Measurements from ENCODE around the gene TYK2.

Gene TYK2

DNA sequence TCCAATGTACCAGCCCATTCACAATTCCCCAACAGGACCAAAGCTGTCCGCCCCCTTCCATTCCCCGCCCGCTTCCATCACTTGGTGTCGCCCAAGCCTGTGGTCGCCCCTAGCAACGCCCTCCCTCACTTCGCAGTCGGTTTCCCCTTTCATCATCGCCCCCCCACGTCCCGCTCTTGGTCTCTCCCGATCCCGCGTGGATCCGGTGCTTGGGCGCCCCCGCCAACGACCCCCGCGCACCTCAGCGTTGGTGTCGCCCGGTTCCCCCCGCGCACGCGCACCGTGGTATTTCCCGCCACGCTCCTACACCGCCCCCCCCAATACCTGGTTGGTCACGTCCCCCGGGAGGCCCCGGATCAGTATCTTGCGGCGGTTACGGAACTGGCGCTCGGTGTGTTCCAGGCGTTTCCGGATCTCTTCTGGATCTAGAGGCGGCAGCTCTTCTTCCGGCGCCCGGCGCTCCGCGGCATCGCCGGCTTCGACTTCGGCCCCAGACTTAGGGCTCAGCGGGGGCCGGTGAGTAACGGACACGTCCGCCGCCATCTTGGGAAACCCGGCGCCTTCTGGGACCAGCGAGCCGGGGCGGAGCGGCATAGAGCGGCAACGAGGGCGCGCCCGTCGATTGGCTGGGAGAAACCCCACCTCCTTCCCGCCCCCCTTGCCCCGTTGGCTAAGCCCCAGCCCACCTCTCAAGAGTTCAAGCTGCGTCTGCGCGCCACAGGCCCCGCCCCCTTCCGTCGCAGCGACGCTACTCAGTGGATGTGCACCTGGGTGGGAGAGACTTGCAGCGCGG, 47.2 kb downstream of the TYK2 start, which contains the start of gene RAVER1:
RAVER1 (minus strand) TSS at position 565 of the 793 bp plus-strand sequence; CDS start at position 543, 22 bp downstream.
- DNase-seq = peak; percentile 98

DNA sequence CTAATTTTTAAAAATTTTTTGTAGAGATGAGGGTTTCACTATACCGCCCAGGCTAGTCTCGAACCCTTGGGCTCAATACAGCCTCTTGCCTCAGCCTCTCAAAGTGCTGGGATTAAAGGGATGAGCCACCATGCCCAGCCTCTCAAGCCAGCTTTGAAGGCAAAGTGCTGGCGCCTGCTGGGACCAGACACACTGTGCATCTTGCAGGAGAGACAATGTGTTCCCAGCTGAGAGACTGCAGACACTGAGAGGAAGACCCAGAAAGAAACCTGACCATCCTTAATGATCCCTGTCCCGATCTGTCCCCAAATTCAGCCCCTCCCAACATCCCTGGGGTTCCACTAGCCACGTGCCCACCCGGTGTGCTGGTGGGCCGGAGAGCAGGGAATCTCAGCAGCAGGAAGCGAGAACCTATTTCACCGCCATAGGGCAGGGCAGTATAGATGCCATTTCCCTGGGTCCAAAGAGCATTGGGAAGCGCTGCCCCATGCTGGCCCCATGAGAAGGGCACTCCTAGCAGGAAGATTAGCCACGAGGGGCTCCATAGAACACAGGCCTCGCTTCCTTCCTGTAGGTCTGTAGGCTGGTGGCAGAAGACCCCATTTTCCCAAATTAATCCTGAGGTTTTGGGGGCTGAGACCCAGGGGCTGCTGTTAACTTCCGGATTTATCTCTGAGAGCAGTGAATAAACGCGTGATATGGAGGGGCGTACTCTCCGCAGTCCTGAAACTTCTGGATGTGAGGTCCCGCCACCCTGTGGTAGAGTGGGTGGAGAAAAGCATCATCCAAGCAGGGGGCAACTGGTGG, 48.0 kb downstream of the TYK2 start:
- DNase-seq = no peak

DNA sequence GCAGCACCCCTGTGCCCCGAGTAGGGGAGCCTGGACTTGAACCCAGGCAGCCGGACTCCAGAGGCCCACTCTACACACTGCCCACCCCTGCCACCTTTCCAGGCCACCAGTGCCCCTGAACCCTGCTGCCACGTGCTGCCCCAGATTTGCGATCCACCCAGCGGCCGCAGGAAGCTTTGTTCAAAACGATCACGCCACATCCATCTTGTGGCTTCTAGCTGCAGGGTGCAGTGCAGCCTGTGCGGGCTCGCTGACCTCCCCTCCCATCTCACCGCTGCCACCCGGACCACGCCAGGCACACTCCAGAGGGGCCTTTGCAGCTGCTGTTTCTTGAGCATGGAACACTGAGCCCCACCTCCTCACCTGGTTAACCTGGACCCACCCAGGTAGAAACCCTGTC, 50.8 kb downstream of the TYK2 start:
- no peak for DNase-seq

- DNase-seq = no peak
These were observed 51.6 kb downstream of the TYK2 start for GRCh38 chr19:10328558-10329429.

DNA sequence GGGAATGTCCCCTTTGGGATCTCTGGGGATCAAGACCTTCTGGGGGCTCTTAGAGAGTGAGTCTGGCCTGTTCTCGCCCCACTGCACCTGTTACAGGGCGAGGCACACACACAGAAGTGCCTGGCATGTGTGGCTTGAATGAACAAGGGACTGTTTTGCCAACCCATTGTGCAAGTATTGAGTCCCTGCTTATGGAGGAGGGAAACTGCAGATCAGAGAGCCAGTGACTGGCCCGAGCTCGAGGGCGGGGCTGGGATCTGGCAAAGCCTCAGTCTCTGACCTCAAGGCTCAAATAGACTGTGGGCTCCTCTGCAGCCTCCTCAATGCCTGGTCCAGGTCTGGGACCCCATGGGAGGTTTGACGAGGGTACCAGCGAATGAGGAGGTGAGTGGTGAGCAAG, 52.6 kb downstream of the TYK2 start:
- DNase-seq = no peak

DNA sequence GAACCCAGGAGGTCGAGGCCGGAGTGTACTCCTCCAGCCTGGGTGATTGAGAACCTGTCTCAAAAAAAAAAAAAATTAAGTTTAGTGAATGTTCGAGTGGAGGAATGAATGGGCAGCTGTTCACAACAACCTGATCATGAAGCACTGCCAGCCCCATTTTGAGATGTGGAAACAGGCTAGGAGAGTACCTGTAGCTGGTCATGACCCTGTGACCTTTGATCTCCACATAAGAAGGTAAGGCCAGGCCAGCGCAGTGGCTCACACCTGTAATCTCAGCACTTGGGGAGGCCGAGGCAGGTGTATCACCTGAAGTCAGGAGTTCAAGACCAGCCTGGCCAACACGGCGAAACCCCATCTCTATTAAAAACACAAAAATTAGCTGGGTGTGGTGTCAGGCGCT, 54.6 kb downstream of the TYK2 start:
- DNase-seq = no peak

DNA sequence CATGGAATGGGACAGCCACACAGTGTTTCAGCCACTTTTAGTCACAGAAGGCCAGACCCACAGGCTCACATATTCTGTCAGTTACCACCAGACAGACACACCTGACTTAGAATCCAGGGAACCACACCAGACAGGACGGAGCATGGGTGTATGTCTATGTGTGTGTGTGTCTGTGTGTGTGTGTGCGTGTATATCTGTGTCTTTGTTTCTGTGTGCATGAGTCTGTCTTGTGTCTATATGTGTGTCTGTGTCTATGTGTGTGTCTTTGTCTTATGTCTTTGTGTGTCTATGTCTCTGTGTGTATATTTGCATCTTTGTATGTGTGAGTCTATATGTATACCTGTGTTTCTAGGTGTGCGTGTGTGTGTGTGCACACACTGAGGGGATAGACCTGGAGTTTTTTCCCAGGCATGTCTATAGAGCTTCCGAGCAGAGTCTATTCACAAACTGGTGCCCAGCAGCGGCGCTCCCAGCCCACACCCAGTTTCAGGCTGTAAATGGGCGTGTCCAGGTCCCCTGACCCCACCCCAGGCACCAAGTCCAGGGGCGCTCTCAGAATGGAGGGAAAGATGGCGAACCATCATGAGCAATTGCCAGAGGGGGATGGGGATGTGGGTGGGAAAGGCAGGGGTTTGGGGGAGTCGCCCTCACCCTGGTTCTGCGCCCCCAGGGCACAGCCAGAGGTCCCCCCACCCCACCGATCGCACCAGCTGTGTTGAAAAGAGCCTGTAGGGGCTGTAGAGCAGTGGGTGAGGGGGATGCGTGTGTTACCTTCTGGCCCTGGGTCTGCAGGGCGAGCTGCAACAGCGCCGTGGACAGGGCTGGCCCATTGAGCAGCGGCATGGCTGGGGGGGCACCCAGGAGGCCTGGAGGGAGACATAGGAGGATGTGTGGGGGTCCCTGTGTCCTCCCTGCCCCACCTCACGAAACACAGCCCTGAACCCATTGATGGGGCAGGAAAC, 58.2 kb downstream of the TYK2 start:
- no peak for DNase-seq

DNA sequence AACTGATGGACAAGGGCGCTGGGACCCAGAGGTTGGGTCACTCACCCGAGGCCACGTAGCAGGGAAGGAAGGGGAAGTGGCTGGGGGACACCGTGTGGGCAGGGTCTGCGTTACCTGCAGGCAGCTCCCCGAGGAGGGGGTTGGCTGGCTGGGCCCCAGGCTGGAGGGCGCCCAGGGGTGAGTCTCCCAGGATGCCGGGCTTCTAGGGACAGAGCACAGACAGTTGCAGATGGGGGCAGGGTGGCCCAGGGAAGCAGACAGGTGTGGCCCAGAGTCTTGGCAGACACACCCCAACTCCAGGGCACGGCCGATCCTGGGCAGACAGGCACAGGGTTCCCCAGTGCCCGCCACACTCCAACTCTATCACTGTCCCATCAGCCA, 59.0 kb downstream of the TYK2 start:
- DNase-seq = no peak

- DNase-seq = no peak
These were observed 59.6 kb downstream of the TYK2 start for GRCh38 chr19:10320602-10321416.

DNA sequence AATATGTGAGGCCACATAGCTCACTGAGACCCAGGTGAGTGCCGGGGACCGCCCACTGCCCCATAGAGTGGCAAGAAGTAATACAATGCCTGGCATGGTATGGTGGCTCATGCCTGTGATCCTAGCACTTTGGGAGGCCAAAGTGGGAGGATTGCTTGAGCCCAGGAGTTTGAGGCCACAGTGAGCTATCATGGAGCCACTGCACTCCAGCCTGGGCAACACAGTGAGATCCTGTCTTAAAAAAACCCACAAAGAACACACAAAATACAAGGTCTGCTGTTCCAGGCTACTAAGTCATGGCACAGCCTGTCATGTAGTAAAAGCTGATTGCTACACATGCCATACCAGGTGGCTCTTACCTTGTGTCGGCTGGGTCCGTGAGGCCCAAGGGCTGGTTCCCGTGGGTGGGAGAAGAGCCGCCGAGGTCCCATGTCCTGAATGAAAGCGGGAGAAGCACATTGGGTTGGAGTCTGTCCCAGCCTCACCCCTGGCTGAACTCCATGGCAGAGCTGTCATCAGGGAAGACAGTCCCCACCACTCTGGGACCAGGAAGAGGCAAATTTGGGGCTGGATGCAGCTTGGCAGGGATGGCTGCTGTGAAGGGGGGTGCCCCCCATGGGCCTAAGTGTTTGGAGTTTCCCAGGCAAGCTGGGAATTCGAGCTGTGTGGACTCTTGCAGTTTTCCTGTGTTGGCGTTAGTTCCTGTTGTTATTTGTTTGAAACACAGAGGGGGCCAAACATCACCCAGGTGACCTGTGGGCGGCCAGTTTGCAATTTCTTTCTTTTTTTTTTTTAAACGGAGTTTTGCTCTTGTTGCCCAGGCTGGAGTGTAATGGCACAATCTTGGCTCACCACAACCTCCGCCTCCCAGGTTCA, 61.3 kb downstream of the TYK2 start:
- no peak for DNase-seq

GRCh38 chr19:10317857-10318462, 62.4 kb downstream of the TYK2 start:
- no peak for DNase-seq

- no peak for DNase-seq
These were observed 63.1 kb downstream of the TYK2 start for GRCh38 chr19:10317045-10317856.

DNA sequence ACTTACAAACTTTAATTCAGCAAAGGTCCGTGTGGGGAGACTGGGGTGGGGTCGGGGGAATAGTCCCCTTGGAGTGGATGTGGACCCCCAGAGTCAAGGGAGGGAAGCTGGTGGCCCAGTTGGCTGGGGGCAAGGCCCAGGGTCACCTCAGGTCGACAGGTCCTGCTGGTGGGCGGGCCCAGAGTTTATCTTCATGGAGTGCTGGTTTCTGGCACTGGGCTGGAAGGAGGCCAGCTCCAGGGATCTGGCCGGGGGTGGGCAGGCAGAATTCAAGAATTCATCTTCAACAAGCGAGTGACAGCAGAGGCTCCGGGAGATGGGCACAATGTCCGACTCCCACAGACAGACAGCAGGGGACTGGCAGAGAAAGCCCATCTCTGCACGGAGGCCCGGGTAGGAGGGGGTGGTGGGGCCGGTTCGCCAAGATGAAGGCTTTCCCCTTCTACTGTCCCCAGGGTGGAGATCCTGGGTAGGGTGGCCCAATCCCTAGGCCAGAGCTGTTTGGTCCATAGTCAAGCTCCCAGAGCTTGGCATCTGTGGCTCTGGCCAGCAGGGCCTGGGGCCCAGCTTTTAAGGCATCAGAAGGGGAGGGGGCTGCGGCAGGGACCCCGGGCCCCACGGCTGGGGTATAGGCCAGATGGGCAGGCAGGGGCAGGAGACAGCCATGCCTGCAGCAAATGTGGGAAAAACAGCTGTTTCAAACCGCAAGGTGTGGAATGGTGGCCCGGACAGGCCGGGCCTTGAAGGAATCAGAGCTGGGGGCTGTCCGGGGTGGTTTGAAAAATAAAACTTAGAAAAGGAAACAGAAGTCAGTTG, 63.9 kb downstream of the TYK2 start:
- DNase-seq = no peak

DNA sequence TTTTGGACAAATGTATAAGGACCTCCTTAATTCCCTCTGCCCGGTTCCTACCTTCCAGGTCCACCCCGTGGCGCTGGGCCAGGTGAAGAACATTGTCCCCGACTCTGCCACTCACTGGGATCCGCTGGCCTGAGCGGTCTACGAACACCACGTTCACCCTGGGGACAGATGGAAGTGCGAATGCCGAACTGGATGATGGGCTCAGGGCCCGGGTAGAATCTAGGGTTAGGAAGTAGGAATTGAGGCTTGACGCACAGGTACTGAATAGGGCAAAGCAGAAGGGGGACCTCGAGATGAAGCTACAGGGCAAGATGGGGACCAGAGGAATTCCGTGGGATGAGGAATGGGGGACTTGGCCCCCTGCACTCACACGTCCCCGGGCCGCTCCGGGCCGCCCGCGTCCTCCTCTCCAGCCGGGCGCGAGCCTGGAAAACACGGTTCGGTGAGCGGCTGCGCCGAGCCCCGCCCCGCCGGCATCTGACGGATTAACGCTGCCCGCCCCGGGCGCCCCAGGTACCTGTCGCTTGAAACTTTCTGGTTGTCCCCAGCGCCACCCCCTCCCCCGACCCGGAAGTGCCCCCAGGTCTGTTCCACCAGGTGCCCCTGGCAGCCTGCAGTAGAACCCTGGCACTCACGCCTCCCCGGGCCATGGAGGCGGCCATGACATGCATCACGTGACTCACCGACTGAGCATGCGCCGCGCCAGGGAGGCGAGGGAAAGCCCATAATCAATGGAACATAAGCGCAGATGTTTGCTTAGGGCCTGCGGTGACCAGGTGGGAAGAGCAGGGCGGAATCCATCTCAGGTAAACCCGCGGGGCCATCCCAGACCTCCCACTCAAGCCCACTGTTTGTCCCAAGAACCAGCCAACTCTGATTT, 64.8 kb downstream of the TYK2 start, which contains the start of gene FDX2:
FDX2 (minus strand) TSS at position 681 of the 880 bp plus-strand sequence; CDS start at position 662, 19 bp downstream.
- peak; percentile 97 for DNase-seq

- no peak for DNase-seq
These were observed 70.9 kb downstream of the TYK2 start, which contains the start of gene ZGLP1 for GRCh38 chr19:10309423-10309822. ZGLP1 (minus strand) TSS chr19:10309815.

- no peak for DNase-seq
These were observed 74.0 kb downstream of the TYK2 start for GRCh38 chr19:10306327-10306726.

Data from stimulated activated CD8-positive, alpha-beta memory T cell treated with anti-CD3 and anti-CD28 coated beads, Interleukin-4, amount 100 ng/mL, for 48 hours (primary cell).